Smooth muscle cell (in vitro differentiated cells): ENCODE data around the gene MPV17L2. TPM values are rescaled to one million over a fixed set of nuclear protein-coding genes. Genes with fewer than 3 reads are reported as not detected.

ENCODE experiments used
- DNase-seq: peaks from one replicate; lab custom pipeline; 2025; ENCODE audit not compliant: unreplicated experiment; lab: John Stamatoyannopoulos, UW
- H2AFZ ChIP-seq: fragments of 200-600 bp; sonication (generic); 2 replicates; pipeline ENCODE4 v1.6.0; 2016; ENCODE audit warnings: antibody characterized with exemption, low read depth, mild to moderate bottlenecking
- H3F3A ChIP-seq: fragments of 200-600 bp; sonication (generic); 2 replicates; pipeline ENCODE4 v1.6.0; 2017; ENCODE audit warnings: antibody characterized with exemption, low read depth
- H3K27ac ChIP-seq: fragments of 200-600 bp; sonication (generic); 2 replicates; pipeline ENCODE4 v1.5.1; 2016; ENCODE audit warnings: low read depth, mild to moderate bottlenecking
- H3K27me3 ChIP-seq: fragments of 200-600 bp; sonication (generic); 2 replicates; pipeline ENCODE4 v1.6.1; 2016; ENCODE audit warnings: low read depth, mild to moderate bottlenecking
- H3K36me3 ChIP-seq: fragments of 200-600 bp; sonication (generic); 2 replicates; pipeline ENCODE4 v1.5.1; 2016; ENCODE audit warnings: low read depth
- H3K4me1 ChIP-seq: fragments of 200-600 bp; sonication (generic); 2 replicates; pipeline ENCODE4 v1.5.1; 2016; ENCODE audit warnings: low read depth
- H3K4me2 ChIP-seq: fragments of 200-600 bp; sonication (generic); 2 replicates; pipeline ENCODE4 v1.6.0; 2016; ENCODE audit warnings: mild to moderate bottlenecking
- H3K4me3 ChIP-seq: fragments of 200-600 bp; sonication (generic); 2 replicates; pipeline ENCODE4 v1.5.1; 2016; ENCODE audit warnings: mild to moderate bottlenecking
- H3K79me2 ChIP-seq: fragments of 200-600 bp; sonication (generic); 2 replicates; pipeline ENCODE4 v1.6.0; 2016; ENCODE audit warnings: low read depth, mild to moderate bottlenecking
- H3K9ac ChIP-seq: fragments of 200-600 bp; sonication (generic); 2 replicates; pipeline ENCODE4 v1.6.0; 2016; ENCODE audit warnings: low read depth
- H3K9me3 ChIP-seq: fragments of 200-600 bp; sonication (generic); replicated peaks from 2 replicates; pipeline ENCODE4 v1.5.1; 2016; ENCODE audit warnings: low read depth
- H4K20me1 ChIP-seq: fragments of 200-600 bp; sonication (generic); 2 replicates; pipeline ENCODE4 v1.6.0; 2016; ENCODE audit warnings: low read depth
- WGBS: methylation state at CpG from one replicate; pipeline ENCODE4 v1.1.7; 2016; ENCODE audit warnings: low lambda C conversion rate; 5-methylcytosine and 5-hydroxymethylcytosine counted together
- polyA plus RNA-seq: library from polyadenylated mRNA; unstranded; fragments of >200 nt; fragmentation: Nextera tagmentation; extraction: Ambion mirVana; gene quantifications from 2 replicates; pipeline ENCODE4 v1.2.1, GENCODE V29; 2016
- total RNA-seq: library from RNA; depleted of rRNA; stranded (reverse); fragments of >200 nt; gene quantifications from 2 replicates; pipeline ENCODE4 v1.2.3, GENCODE V29; 2014
- TF ChIP-seq, protein P1 (sequence below): fragments of 200-600 bp; sonication (generic); IDR thresholded peaks from 2 replicates; pipeline ENCODE4 v1.5.1; 2017; ENCODE audit warnings: borderline replicate concordance, mild to moderate bottlenecking, antibody characterized with exemption; ENCODE audit not compliant: insufficient read depth, poor library complexity, severe bottlenecking

Gene MPV17L2
- total and polyA plus RNA-seq, 2 experiments from 2014 or later, result 11.6 to 28.7 TPM

DNA sequence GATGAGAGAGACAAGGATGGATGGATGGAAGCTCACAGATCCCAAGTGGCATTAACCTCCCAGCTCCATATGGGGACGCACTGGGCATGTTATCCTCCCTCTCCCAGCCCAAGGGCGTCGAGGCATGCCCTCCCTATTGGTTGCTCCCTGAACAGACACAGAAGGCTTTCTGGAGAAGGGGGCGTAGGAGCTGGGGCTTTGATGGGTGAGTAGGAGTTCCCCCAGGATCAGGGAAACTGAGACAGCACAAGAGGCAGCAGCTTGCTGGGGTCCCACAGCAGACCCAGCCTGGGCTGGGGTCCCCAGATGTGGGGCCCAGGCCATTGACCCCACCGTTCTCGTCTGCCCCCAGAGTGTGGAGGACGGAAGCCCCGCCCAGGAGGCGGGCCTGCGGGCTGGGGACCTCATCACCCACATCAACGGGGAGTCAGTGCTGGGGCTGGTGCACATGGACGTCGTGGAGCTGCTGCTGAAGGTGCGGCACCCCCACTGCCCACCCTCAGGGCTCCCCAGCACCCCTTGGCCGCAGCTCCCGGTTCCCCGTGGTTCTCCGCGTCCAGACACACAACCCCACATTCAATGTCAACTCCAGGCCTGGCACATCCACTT lies 47.5 kb upstream of the MPV17L2 start:
- H3K4me2 ChIP-seq, result no peak overlapping the region
- H3K4me3 ChIP-seq, result no peak overlapping the region
- H3K36me3 ChIP-seq, result no peaks in the 10 kb centered on the region
- H3K9me3 ChIP-seq, result no peaks in the 10 kb centered on the region
- no peaks in the 10 kb centered on the region for H3K79me2 ChIP-seq
- no peak overlapping the region for H3K27ac ChIP-seq
- H4K20me1 ChIP-seq, result no peaks in the 10 kb centered on the region
- no peaks in the 10 kb centered on the region for H3K27me3 ChIP-seq
- WGBS, result 98% methylated on average over 11 of the region's 19 CpGs
- H3K4me1 ChIP-seq, result no peaks in the 10 kb centered on the region
- H3K9ac ChIP-seq, result no peak overlapping the region
- no peak for DNase-seq
- no peaks in the 10 kb centered on the region for H3F3A ChIP-seq
- TF ChIP-seq, protein P1, sequence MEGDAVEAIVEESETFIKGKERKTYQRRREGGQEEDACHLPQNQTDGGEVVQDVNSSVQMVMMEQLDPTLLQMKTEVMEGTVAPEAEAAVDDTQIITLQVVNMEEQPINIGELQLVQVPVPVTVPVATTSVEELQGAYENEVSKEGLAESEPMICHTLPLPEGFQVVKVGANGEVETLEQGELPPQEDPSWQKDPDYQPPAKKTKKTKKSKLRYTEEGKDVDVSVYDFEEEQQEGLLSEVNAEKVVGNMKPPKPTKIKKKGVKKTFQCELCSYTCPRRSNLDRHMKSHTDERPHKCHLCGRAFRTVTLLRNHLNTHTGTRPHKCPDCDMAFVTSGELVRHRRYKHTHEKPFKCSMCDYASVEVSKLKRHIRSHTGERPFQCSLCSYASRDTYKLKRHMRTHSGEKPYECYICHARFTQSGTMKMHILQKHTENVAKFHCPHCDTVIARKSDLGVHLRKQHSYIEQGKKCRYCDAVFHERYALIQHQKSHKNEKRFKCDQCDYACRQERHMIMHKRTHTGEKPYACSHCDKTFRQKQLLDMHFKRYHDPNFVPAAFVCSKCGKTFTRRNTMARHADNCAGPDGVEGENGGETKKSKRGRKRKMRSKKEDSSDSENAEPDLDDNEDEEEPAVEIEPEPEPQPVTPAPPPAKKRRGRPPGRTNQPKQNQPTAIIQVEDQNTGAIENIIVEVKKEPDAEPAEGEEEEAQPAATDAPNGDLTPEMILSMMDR, result no peak
- no peak overlapping the region for H2AFZ ChIP-seq

DNA sequence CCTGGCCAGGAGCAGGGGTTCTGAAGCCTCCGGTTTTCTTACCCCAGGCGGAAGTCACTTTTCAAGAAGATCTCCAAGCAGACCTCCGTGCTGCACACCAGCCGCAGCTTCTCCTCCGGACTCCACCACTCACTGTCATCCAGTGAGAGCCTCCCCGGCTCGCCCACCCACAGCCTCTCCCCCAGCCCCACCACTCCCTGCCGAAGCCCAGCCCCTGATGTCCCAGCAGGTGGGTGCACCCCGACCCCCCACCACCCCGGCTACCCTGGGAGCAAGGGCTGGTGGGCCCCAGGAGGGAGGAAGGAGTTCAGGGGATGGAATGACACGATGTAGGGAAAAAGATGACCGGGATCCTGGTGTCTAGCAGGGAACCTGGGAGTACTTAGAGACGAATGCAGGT lies 45.6 kb upstream of the MPV17L2 start:
- H3F3A ChIP-seq, result peaks cover 5% of the 10 kb centered on the region
- H3K36me3 ChIP-seq, result no peaks in the 10 kb centered on the region
- no peaks in the 10 kb centered on the region for H3K79me2 ChIP-seq
- no peaks in the 10 kb centered on the region for H3K27me3 ChIP-seq
- no peaks in the 10 kb centered on the region for H3K4me1 ChIP-seq
- WGBS, result 97% methylated on average over 13 of the region's 13 CpGs
- H3K9me3 ChIP-seq, result no peaks in the 10 kb centered on the region
- no peak overlapping the region for H3K9ac ChIP-seq
- TF ChIP-seq, protein P1, result no peak
- no peak overlapping the region for H2AFZ ChIP-seq
- no peak overlapping the region for H3K4me2 ChIP-seq
- no peak overlapping the region for H3K4me3 ChIP-seq
- H3K27ac ChIP-seq, result no peak overlapping the region
- no peak for DNase-seq
- no peaks in the 10 kb centered on the region for H4K20me1 ChIP-seq

DNA sequence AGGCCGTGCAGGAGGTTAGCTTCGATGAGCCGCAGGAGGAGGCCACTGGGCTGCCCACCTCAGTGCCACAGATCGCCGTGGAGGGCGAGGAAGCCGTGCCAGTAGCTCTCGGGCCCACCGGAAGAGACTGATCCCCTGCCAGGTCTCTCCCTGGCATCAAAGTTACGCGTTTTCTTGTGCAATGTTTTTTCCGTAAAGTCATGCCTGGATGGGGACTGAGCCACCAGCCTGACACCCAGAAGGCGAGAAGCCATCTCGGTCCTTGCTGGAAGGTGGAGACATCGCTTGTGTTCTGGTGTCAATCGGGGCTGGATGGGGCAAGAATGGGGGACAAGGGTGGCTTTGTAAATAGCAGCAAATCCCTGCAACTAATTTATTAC lies 43.4 kb upstream of the MPV17L2 start:
- Histone ChIP-seq H3K4me3 (no peak overlapping the region), H3K79me2 (peaks cover 13% of the 10 kb centered on the region), H3K4me1 (peaks cover 9% of the 10 kb centered on the region), H3F3A (peaks cover 5% of the 10 kb centered on the region), H2AFZ (no peak overlapping the region), H3K27ac (no peak overlapping the region), H3K9me3 (no peaks in the 10 kb centered on the region), H3K4me2 (no peak overlapping the region), H4K20me1 (peaks cover 10% of the 10 kb centered on the region), H3K27me3 (no peaks in the 10 kb centered on the region), H3K9ac (no peak overlapping the region), H3K36me3 (no peaks in the 10 kb centered on the region)
- TF ChIP-seq, protein P1, result no peak
- DNase-seq, result no peak
- 92% methylated on average over 16 of the region's 16 CpGs for WGBS

DNA sequence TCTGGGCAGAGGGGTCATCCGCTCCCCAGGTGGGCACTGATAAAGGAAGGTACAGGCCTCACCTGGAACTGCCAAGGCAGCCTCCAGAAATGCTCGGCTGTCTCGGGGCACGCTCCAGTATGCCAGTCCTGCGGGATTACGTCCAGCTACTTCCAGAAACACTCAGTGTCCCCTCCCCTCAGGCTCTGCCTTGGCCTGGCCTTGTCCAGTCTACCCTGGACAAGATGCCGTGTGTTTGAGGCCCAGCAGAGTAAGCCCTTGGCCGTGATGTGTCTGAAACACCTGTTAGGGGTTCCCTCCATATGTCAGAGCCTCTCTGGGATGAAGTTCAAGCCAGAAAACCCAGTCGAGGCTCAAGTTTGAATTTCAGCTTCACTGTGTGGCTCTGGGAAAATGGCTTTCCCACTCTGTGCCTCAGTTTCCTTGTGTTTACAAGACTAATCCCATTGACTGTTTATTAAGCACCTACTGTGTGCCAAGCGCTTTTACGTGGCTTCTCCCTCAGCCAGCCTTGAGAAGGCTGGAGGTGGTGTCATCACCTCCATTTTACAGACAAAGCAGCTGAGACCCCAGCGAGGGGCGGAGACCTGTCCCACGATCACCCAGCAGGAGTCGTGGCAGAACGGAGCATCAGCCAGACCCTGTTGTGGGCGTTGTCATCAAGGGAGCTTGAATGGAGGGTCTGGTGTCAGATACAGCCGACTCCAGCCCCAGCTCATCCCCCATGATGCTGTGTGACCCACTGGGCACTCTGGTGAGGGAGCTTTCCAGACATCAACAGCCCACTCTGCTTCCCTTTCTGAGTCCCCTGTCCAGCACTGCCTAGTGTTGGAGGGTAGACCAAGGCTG lies 42.0 kb upstream of the MPV17L2 start:
- Histone ChIP-seq H4K20me1 (peaks cover 22% of the 10 kb centered on the region), H3K9me3 (no peaks in the 10 kb centered on the region), H3K4me2 (no peak overlapping the region), H3F3A (peaks cover 5% of the 10 kb centered on the region), H3K27me3 (no peaks in the 10 kb centered on the region), H3K4me3 (no peak overlapping the region), H3K27ac (no peak overlapping the region), H2AFZ (no peak overlapping the region), H3K9ac (no peak overlapping the region), H3K4me1 (peaks cover 9% of the 10 kb centered on the region), H3K36me3 (no peaks in the 10 kb centered on the region), H3K79me2 (peaks cover 24% of the 10 kb centered on the region)
- TF ChIP-seq, protein P1, result no peak
- no peak for DNase-seq
- 91% methylated on average over 18 of the region's 18 CpGs for WGBS
